Measurements from ENCODE around the gene GALNT10.

DNA sequence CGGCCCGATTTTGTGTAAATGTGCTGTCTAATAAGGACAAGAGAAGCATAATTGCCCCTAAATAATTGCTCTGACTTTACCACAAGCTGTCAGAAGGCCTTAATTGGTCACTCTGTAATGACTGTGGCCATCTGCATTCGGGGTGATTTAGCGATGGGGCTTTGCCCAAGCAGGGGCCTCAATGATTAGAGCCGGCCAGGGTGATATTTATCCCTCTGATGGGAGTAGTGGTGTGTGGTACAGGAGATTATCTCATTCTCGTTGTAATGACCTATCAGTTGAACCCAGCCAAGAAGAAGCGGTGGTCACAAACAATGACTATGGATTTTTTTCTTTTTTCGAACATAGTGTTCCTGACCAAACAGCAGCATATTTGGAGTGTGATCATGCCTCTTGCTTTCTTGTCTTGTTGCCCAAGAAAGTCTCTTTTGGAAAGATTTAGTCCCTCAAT lies 183.2 kb downstream of the GALNT10 start:
- TF ChIP-seq, protein P1, sequence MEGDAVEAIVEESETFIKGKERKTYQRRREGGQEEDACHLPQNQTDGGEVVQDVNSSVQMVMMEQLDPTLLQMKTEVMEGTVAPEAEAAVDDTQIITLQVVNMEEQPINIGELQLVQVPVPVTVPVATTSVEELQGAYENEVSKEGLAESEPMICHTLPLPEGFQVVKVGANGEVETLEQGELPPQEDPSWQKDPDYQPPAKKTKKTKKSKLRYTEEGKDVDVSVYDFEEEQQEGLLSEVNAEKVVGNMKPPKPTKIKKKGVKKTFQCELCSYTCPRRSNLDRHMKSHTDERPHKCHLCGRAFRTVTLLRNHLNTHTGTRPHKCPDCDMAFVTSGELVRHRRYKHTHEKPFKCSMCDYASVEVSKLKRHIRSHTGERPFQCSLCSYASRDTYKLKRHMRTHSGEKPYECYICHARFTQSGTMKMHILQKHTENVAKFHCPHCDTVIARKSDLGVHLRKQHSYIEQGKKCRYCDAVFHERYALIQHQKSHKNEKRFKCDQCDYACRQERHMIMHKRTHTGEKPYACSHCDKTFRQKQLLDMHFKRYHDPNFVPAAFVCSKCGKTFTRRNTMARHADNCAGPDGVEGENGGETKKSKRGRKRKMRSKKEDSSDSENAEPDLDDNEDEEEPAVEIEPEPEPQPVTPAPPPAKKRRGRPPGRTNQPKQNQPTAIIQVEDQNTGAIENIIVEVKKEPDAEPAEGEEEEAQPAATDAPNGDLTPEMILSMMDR (IDR thresholded peaks at IDR 0.05), result no peak
- no peak for TF ChIP-seq ZFX (IDR thresholded peaks at IDR 0.05; ENCODE audit: borderline replicate concordance)
